Measurements from ENCODE around the gene OSBPL9.
"Not testable (repeated sequence)": the region's sequence is repeated elsewhere in the genome, so short reads cannot be mapped to it uniquely, and the experiment has no call there.

The OSBPL9 gene

GRCh38 chr1:51644020-51644419, 27.1 kb downstream of the OSBPL9 start:
- TF ChIP-seq ZFX (IDR thresholded peaks at IDR 0.05; ENCODE audit: borderline replicate concordance) = no peak
- TF ChIP-seq, protein P1, sequence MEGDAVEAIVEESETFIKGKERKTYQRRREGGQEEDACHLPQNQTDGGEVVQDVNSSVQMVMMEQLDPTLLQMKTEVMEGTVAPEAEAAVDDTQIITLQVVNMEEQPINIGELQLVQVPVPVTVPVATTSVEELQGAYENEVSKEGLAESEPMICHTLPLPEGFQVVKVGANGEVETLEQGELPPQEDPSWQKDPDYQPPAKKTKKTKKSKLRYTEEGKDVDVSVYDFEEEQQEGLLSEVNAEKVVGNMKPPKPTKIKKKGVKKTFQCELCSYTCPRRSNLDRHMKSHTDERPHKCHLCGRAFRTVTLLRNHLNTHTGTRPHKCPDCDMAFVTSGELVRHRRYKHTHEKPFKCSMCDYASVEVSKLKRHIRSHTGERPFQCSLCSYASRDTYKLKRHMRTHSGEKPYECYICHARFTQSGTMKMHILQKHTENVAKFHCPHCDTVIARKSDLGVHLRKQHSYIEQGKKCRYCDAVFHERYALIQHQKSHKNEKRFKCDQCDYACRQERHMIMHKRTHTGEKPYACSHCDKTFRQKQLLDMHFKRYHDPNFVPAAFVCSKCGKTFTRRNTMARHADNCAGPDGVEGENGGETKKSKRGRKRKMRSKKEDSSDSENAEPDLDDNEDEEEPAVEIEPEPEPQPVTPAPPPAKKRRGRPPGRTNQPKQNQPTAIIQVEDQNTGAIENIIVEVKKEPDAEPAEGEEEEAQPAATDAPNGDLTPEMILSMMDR (IDR thresholded peaks at IDR 0.05) = no peak
- no peak overlapping the region for H3K27ac ChIP-seq

DNA sequence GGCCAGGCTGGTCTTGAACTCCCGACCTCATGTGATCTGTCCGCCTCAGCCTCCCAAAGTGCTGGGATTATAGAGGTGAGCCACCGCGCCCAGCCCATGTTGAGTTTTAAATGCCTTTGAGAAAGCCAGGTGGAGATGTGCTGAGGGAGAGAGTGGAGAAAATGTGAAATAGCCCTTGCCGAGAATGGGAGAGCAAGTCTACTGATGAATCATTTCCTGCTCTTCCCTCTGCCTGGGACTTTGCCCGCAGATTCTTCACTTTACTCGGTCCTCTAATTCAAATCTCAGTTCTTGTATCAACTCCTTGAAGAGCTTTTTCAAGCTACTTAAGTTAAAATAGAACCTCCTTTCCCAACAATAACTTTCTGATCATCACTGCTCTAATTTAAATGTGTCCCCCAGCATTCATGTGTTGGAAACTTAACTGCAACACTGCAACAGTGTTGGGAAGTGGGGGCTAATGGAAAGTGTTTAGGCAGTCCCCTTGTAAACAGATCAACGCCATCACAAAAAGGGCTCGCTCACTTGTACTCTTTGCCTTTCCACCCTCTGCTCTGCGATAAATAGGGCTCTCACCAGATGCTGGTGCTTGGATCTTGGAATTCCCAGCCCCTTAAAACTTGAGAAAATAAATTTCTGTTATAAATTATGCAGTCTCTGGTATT, 27.8 kb downstream of the OSBPL9 start:
- H3K27ac ChIP-seq = no peak overlapping the region
- TF ChIP-seq, protein P1 (IDR thresholded peaks at IDR 0.05) = no peak
- no peak for TF ChIP-seq ZFX (IDR thresholded peaks at IDR 0.05; ENCODE audit: borderline replicate concordance)

DNA sequence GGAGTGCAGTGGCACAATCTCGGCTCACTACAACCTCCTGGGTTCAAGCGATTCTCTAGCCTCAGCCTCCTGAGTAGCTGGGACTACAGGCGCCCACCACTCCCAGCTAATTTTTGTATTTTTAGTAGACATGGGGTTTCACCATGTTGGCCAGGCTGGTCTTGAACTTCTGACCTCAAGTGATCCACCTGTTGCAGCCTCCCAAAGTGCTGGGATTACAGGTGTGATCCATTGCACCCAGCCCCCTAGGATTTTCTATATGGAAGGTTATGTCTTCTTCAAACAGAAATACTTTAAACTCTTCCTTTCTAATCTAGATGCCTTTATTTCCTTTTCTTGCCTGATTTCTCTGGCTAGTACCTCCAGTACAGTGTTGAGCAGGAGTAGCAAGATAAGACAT, 29.7 kb downstream of the OSBPL9 start:
- H3K27ac ChIP-seq = not testable (repeated sequence)

GRCh38 chr1:51648180-51649109, 31.6 kb downstream of the OSBPL9 start:
- no peak for TF ChIP-seq ZFX (IDR thresholded peaks at IDR 0.05; ENCODE audit: borderline replicate concordance)
- TF ChIP-seq, protein P1 (IDR thresholded peaks at IDR 0.05) = no peak
- no peak overlapping the region for H3K27ac ChIP-seq

GRCh38 chr1:51649593-51650091, 32.8 kb downstream of the OSBPL9 start:
- no peak overlapping the region for H3K27ac ChIP-seq
- TF ChIP-seq ZFX (IDR thresholded peaks at IDR 0.05; ENCODE audit: borderline replicate concordance) = no peak
- TF ChIP-seq, protein P1 (IDR thresholded peaks at IDR 0.05) = no peak

DNA sequence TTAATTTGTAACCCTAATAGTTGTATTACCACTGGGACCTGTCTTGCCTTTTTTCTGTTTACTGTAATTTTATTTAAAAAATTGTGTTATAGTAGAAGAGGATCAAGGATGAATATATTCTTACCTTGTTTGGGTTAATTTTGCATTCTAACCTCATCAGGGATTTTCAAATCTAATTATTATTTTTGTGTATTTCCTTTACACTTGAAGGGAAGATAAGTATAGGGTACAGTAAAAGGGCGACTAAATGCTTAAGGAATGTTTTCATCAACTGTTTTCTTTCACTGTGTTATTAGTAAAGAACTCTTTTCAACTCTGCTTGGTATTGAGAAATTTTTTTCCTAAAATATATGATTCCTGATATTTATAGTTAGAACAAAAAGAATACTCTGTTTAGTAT, 33.3 kb downstream of the OSBPL9 start:
- no peak for TF ChIP-seq ZFX (IDR thresholded peaks at IDR 0.05; ENCODE audit: borderline replicate concordance)
- no peak overlapping the region for H3K27ac ChIP-seq

- no peak overlapping the region for H3K27ac ChIP-seq
- no peak for TF ChIP-seq ZFX (IDR thresholded peaks at IDR 0.05; ENCODE audit: borderline replicate concordance)
- TF ChIP-seq, protein P1 (IDR thresholded peaks at IDR 0.05) = no peak
Observed at GRCh38 chr1:51651552-51651942, 34.7 kb downstream of the OSBPL9 start.

DNA sequence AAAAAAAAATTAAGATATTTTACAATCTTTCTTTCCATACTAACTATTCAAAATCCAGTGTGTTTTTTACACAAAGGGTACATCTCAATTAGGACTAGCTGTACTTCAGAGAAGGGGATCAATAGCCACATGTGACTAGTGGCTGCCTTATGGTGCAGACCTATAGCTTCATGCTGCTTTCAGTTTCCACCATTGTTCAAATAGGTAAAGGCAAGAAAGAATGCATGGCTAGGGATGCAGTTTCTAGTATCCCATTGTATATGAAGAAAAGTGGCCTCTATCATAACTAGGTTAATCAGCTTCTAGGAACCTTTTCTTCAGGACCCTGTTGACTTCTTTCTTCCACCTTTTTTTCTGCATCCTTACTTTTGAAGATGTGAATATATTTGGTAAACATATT, 35.7 kb downstream of the OSBPL9 start:
- H3K27ac ChIP-seq = no peak overlapping the region
- TF ChIP-seq, protein P1 (IDR thresholded peaks at IDR 0.05) = no peak
- TF ChIP-seq ZFX (IDR thresholded peaks at IDR 0.05; ENCODE audit: borderline replicate concordance) = no peak

Data from 22Rv1 (cell line).